NCI-H510A (cell line): ENCODE measurements around the gene LDHAL6A.
"Not testable (repeated sequence)": the region's sequence is repeated elsewhere in the genome, so short reads cannot be mapped to it uniquely, and the experiment has no call there.

ENCODE experiments used
- DNase-seq: peaks from one replicate; lab custom pipeline; 2025; lab: John Stamatoyannopoulos, UW

The LDHAL6A gene

GRCh38 chr11:18455686-18456372, at the start of gene LDHAL6A:
LDHAL6A (plus strand) TSS chr11:18455856; CDS start chr11:18456681, 825 bp downstream.
- no peak for DNase-seq

DNA sequence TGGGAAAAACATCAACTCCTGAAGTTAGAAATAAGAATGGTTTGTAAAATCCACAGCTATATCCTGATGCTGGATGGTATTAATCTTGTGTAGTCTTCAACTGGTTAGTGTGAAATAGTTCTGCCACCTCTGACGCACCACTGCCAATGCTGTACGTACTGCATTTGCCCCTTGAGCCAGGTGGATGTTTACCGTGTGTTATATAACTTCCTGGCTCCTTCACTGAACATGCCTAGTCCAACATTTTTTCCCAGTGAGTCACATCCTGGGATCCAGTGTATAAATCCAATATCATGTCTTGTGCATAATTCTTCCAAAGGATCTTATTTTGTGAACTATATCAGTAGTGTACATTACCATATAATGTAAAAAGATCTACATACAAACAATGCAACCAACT, 48.3 kb upstream of the LDHAL6A start:
- not testable (repeated sequence) for DNase-seq

DNA sequence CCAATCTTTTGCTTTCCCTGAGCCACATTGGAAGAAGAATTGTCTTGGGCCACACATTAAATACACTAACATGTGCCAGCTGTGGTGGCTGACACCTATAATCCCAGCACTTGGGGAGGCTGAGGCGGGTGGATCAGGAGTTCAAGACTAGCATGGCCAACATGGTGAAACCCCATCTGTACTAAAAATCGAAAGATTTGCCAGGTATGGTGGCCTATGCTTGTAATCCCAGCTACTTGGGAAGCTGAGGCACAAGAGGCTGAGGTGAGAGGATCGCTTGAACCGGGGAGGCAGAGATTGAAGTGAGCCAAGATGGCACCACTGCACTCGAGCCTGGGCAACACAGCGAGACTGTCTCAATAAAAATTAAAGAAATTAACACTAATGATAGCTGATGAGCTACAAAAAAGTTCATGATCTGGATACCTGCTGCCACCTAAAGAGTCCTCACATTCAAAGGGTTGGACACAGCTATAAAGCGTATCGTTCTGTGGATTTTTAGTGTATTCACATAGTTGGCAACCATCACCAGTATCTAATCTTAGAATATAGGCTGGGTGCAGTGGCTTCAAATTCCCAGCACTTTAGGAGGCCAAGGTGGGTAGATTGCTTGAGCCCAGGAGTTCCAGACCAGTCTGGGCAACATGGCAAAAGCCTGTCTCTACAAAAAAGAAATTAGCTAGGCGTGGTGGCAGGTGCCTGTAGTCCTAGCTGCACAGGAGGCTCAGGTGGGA, 46.9 kb upstream of the LDHAL6A start:
- no peak for DNase-seq

DNA sequence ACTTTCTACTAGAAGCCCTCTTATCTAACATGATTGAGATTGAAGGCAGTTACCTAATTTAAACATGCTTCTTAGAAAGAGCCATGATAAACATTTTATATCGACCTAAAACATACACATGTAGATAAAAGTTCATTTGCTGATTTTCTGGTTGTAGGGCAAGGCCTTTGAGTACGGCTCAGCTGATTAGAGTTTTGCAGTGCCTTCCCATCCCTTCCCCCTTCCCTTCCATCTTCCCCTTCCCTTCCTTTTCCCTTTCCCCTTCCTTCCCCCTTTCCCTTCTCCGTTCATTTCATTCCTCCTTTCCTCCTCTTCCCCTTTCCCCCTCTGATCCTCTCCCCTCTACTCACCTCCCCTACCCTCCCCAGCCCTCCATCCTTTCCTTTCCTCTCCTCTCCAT, 39.2 kb upstream of the LDHAL6A start:
- DNase-seq: no peak

GRCh38 chr11:18419040-18419439, 36.6 kb upstream of the LDHAL6A start:
- no peak for DNase-seq

GRCh38 chr11:18420067-18420466, 35.6 kb upstream of the LDHAL6A start:
- no peak for DNase-seq

DNA sequence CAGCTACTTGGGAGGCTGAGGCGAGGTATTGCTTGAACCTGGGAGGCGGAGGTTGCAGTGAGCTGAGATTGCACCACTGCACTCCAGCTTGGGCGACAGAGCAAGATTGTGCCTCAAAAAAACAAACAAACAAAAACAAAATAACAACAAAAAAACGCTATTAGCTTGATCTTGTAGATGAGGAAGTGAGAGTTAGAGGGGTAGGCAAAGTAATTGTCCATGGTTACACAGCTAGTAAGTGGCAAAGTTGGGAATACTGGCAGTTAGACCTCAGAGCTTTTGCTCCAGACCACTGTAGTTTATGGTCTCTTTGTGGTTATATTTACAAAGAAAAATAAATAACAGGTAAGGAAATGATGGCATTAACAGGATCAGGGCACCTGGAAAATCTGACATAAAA, 28.4 kb upstream of the LDHAL6A start:
- DNase-seq: no peak

DNA sequence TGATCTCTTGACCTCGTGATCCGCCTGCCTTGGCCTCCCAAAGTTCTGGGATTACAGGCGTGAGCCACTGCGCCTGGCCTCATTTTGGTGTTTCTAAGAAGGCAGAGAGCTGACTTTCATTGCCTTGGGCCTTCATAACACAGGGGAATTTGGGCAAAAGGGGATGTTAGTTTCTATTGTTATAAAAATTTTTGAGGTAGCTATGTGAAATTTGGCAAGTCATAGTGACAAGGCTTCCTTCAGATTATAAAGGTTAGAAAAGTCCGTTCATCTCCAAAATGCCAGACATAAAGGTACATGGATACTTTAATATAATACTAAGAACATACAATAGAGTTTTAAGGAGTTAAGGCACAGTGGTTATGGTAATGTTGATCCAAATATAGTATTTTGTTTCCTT, 26.3 kb upstream of the LDHAL6A start:
- no peak for DNase-seq

- no peak for DNase-seq
These were observed 17.0 kb upstream of the LDHAL6A start for GRCh38 chr11:18438691-18439090.

DNA sequence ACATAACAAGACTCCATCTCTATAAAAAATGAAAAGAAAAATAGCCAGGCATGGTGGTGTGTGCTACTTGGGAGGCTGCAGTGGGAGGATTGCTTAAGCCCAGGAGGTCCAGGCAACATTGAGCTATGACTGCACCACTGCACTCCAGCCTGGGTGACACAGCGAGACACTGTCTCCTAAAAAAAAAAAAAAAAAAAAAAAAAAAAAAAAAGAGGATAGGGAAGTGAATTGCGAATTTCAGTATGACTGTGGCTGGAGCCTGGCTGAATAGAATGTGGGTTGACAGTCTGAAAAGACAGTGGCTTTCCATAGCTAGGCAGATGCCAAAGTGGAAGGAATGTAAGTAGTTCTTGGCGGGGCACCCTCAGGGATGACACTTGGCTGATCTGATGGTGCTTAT, 6.4 kb upstream of the LDHAL6A start:
- no peak for DNase-seq

- DNase-seq: no peak
These were observed 2.7 kb upstream of the LDHAL6A start for GRCh38 chr11:18452927-18453326.

DNA sequence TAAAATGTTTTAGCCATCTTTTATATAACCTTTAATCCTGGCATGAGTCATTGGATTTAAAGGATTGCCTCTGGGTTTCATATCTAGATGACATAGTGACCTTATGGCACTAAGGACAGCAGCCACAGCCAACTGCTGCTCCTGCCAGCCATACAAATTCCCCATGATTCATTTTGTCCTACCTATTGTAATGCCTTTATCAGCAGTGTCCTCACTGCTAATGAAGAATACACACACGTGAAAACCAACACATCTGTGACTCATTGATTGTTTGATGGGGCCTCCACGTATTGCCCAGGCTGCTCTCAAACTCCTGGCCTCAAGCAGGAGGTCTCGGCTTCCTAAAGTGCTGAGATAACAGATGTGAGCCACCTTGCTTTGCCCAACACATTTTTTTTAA, 1.8 kb downstream of the LDHAL6A start:
- DNase-seq: no peak

GRCh38 chr11:18459634-18460033, 4.0 kb downstream of the LDHAL6A start:
- DNase-seq: no peak

- no peak for DNase-seq
These were observed 6.3 kb downstream of the LDHAL6A start for GRCh38 chr11:18461909-18462308.

- no peak for DNase-seq
These were observed 7.8 kb downstream of the LDHAL6A start for GRCh38 chr11:18463439-18463838.

DNA sequence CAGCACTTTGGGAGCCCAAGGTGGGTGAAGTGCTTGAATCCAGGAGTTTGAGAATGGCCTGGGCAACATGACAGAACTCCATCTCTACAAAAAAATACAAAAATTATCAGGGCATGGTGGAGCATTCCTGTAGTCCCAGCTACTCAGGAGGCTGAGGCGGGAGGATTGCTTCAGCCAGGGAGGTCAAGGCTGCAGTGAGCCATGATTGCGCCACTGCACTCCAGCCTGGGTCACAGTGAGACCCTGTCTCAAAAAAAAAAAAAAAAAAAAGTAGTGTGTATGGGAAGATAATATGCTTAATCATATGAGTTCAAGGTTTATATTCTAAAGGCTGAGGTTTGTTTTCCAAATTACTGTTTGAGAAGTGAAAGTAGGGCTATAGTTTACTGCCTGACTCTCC, 10.7 kb downstream of the LDHAL6A start:
- DNase-seq: no peak

- DNase-seq: no peak
These were observed 12.4 kb downstream of the LDHAL6A start for GRCh38 chr11:18468059-18468458.

- DNase-seq: no peak
These were observed 13.3 kb downstream of the LDHAL6A start for GRCh38 chr11:18468961-18469360.

- no peak for DNase-seq
These were observed 16.3 kb downstream of the LDHAL6A start for GRCh38 chr11:18471995-18472394.

DNA sequence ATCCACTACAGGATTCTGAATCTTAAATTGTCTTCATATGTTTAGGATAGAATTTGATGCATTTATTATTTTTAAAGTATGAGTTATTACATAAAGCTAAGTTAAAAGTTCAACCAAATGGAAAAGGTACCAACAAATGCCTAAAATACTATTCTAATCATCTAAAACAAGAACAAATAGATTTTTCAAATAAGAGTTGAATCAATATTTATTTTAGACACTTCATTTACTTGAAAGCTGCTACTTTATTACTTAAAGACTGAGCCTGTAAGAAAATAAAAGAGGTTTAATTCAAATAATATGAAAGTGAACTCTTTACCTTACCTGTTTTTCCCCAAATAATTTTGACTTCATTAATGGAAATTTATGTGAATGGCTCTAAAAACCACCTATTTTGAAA, 16.9 kb downstream of the LDHAL6A start:
- DNase-seq: no peak

DNA sequence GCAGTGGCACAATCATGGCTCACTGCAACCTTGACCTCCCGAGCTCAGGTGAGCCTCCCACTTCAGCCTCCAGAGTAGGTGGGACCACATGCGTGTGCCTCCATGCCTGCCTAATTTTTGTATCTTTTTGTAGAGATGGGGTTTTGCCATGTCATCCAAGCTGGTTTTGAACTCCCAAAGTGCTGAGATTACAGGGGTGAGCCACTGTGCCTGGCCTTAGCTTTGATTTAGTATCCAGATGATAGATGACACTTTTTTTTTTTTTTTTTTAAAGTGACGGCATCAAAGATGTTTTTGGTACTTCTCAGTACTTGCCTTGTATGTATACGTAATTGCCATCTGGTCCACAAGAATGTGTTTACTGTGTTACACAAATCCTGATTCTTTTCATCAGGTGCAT, 23.4 kb downstream of the LDHAL6A start:
- DNase-seq: no peak

DNA sequence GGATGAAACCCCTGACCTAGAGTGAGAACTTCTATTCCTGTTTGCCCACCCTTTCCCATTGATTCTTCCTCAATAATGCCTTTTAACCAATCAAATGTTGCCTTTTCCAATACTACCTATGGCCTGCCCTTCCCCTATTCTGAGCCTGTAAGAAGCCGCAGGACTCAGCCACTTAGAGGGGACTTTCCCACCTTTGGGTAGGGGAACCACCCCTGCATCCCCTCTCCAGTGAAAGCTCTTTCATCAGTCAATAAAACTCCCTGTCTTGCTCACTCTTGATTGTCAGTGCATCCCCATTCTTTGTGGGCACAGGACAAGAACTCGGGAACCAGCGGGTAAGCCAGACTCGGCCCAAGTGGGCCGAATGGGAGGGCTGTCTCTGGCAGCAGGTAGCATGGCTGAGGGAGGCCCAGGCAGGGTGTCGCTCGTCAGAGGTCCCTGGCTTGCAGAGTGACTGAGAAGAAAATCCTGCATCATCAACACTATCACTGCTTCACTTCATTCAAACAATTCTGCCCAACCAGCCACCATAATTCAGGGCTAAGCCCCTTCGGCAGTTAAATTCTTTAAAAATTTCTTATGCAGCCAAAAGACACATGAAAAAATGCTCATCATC, 30.4 kb downstream of the LDHAL6A start:
- no peak for DNase-seq

DNA sequence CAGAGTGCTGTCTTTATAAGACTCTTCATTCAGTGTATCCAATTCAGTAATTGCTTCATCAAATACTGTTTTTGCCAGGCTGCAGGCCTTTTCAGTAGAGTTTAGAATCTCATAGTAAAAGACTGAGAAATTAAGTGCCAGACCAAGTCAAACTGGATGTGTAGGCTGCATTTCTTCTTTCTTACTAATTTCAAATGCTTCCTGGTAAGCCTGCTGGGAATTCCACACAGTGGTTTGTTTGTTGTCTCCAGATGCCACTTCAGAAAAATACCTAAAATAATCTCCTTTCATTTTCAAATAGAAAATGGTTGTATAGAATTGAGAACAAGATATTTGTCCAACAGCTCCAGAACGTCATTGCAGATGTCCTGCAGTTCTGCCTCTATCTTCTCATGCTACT, 34.7 kb downstream of the LDHAL6A start:
- DNase-seq: no peak
